C4-2B (cell line): ENCODE results near the gene ARHGAP26.

Experiments used
- H3K27ac ChIP-seq: fragments of 450-650 bp; 2 replicates; pipeline ENCODE4 v1.5.1; 2017
- CTCF ChIP-seq: fragments of 450-650 bp; conservative IDR thresholded peaks from 2 replicates; pipeline ENCODE4 v1.5.1; 2017; ENCODE audit warnings: mild to moderate bottlenecking
- ZFX ChIP-seq: fragments of 450-650 bp; IDR thresholded peaks from 2 replicates; pipeline ENCODE4 v1.6.1; 2017

Gene ARHGAP26

GRCh38 chr5:142745268-142745667, 24.9 kb upstream of the ARHGAP26 start:
- H3K27ac ChIP-seq = no peak overlapping the region
- TF ChIP-seq ZFX = no peak
- TF ChIP-seq CTCF = no peak

GRCh38 chr5:142746532-142747433, 23.4 kb upstream of the ARHGAP26 start:
- no peak overlapping the region for H3K27ac ChIP-seq
- no peak for TF ChIP-seq ZFX
- no peak for TF ChIP-seq CTCF

GRCh38 chr5:142748132-142748531, 22.0 kb upstream of the ARHGAP26 start:
- TF ChIP-seq CTCF (no peak), ZFX (no peak)
- H3K27ac ChIP-seq = no peak overlapping the region

GRCh38 chr5:142748568-142749249, 21.5 kb upstream of the ARHGAP26 start:
- H3K27ac ChIP-seq = no peak overlapping the region
- TF ChIP-seq CTCF = peak; percentile 67
- TF ChIP-seq ZFX = no peak

GRCh38 chr5:142749321-142749720, 20.9 kb upstream of the ARHGAP26 start:
- TF ChIP-seq CTCF (no peak), ZFX (no peak)
- no peak overlapping the region for H3K27ac ChIP-seq

GRCh38 chr5:142753116-142753631, 17.0 kb upstream of the ARHGAP26 start:
- TF ChIP-seq CTCF (no peak), ZFX (no peak)
- H3K27ac ChIP-seq = peak overlapping the region; percentile 76; the same call in 1 of the 2 replicates

- TF ChIP-seq CTCF (no peak), ZFX (no peak)
- H3K27ac ChIP-seq = peak overlapping the region; percentile 76
Observed at GRCh38 chr5:142754031-142754430, 16.1 kb upstream of the ARHGAP26 start.
